GM13977 (cell line): Measurements from ENCODE around the gene SPAG5.

Experiments used
- DNase-seq: peaks from one replicate; pipeline ENCODE4 v3.0.0; 2012; ENCODE audit warnings: low spot score
- CTCF ChIP-seq: IDR thresholded peaks from 2 replicates; pipeline ENCODE4 v1.5.1; 2012; ENCODE audit warnings: mild to moderate bottlenecking, control low read depth; ENCODE audit not compliant: insufficient read depth; ENCODE audit errors: extremely low read depth, missing control alignments
- in situ Hi-C: fragments of 300-500 bp; cut with MboI; formaldehyde crosslinking; loops from one replicate; pipeline ENCODE4 v1.12.0; 2022; ENCODE audit warnings: low sequenced_read_pairs, low pct_unique_long_range_greater_than_20kb, mixed read lengths, inconsistent platforms; ENCODE audit not compliant: unreplicated experiment

SPAG5 gene

GRCh38 chr17:28620010-28620409 is 21.2 kb upstream of the SPAG5 start:
- no peak for DNase-seq
- in situ Hi-C loops, result no loop called here
- no peak for TF ChIP-seq CTCF

GRCh38 chr17:28618464-28618863 is 19.6 kb upstream of the SPAG5 start:
- DNase-seq, result no peak
- in situ Hi-C loops, result no loop called here
- no peak for TF ChIP-seq CTCF

GRCh38 chr17:28616281-28616680 is 17.5 kb upstream of the SPAG5 start:
- no peak for TF ChIP-seq CTCF
- DNase-seq, result no peak
- in situ Hi-C loops, result no loop called here

GRCh38 chr17:28615260-28615940 is 16.6 kb upstream of the SPAG5 start:
- in situ Hi-C loops, result no loop called here
- no peak for DNase-seq
- no peak for TF ChIP-seq CTCF

- no peak for TF ChIP-seq CTCF
- DNase-seq, result no peak
- in situ Hi-C loops, result no loop called here
These were observed 15.1 kb upstream of the SPAG5 start, which contains the start of gene RSKR for GRCh38 chr17:28613931-28614381. TSS of gene RSKR (minus strand) at chr17:28614185. CDS start at chr17:28614161, 24 bp downstream.

- peak; percentile 48 for DNase-seq
- TF ChIP-seq CTCF, result peak; percentile 66
- in situ Hi-C loops, result no loop called here
These were observed 14.4 kb upstream of the SPAG5 start for GRCh38 chr17:28612936-28613872.
